Ovary (tissue), 3 donors: Measurements from ENCODE around the gene DAB2.

Source experiments
- CTCF ChIP-seq, 3 donors: fragments of 450-650 bp in 2 of 3; fragments of 200-600 bp in 1 of 3; IDR thresholded peaks; one replicate each; pipeline versions ENCODE4 v1.5.1 to v1.8.0; 2016 to 2022; ENCODE audit warnings: antibody characterized with exemption in 3 of 3, mild to moderate bottlenecking in 1 of 3
- EP300 ChIP-seq: sonication (generic); formaldehyde crosslinking; IDR thresholded peaks from one replicate; pipeline ENCODE4 v1.6.1; 2017; ENCODE audit warnings: antibody characterized with exemption
- POLR2A ChIP-seq: fragments of 450-650 bp; IDR thresholded peaks from one replicate; pipeline ENCODE4 v1.6.1; 2017; ENCODE audit warnings: antibody characterized with exemption, mild to moderate bottlenecking, moderate library complexity
- donor health status: DM: no; HTN: no; CAD: no.

GRCh38 chr5:39428640-39429039 lies 3.9 kb upstream of the DAB2 start:
- TF ChIP-seq EP300: no peak
- no peak for TF ChIP-seq CTCF (IDR thresholded peaks at IDR 0.05)
- TF ChIP-seq POLR2A: no peak
